ENCODE data around the gene ZNF581. TPM values are rescaled to one million over a fixed set of nuclear protein-coding genes. Genes with fewer than 3 reads are reported as not detected.

ZNF581 gene
- polyA plus RNA-seq, 3 donors = 25.1 to 31.6 (median 29.4) TPM

DNA sequence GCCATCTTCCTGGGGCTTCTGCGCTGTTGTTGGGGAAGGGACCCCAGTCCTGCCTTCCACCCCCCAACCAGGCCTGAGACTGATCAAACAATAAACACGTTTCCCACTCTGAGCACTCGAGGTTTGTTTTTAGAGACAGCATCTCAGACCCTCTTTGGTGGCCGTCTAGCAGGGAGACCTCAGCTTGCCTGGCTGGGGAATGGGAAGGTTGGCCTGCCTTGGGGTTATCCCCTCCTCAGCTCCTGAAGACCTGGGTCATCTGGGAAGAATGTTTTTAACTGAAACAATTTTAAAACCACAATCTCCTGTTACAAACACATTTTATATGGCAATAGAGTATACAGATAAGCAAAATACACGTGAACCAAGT lies 2.0 kb downstream of the ZNF581 start:
- intact Hi-C loops (cut with micrococcal nuclease) = no loop called here
- H3K4me3 Mint-ChIP-seq = no peak overlapping the region
- peaks cover 57% of the 10 kb centered on the region for H3K4me1 Mint-ChIP-seq
- no peak overlapping the region for H3K4me2 ChIP-seq (replicated peaks; ENCODE audit: extremely low read depth, low read length, poor library complexity, severe bottlenecking)
- TF ChIP-seq, protein P1, sequence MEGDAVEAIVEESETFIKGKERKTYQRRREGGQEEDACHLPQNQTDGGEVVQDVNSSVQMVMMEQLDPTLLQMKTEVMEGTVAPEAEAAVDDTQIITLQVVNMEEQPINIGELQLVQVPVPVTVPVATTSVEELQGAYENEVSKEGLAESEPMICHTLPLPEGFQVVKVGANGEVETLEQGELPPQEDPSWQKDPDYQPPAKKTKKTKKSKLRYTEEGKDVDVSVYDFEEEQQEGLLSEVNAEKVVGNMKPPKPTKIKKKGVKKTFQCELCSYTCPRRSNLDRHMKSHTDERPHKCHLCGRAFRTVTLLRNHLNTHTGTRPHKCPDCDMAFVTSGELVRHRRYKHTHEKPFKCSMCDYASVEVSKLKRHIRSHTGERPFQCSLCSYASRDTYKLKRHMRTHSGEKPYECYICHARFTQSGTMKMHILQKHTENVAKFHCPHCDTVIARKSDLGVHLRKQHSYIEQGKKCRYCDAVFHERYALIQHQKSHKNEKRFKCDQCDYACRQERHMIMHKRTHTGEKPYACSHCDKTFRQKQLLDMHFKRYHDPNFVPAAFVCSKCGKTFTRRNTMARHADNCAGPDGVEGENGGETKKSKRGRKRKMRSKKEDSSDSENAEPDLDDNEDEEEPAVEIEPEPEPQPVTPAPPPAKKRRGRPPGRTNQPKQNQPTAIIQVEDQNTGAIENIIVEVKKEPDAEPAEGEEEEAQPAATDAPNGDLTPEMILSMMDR (IDR thresholded peaks at IDR 0.05) = no peak
- peak overlapping the region in 2 of 7 donors; percentile 7 to 23 for H3K27ac Mint-ChIP-seq
- no peak overlapping the region for H3K9ac ChIP-seq (ENCODE audit: insufficient read depth, low read length, poor library complexity, severe bottlenecking)
- peaks cover 56 to 65% of the 10 kb centered on the region in 2 donors for H3K4me1 ChIP-seq (ENCODE audit: control insufficient read depth in 1 of 2, insufficient read depth in 2 of 2, low read length in 2 of 2)
- H3K36me3 Mint-ChIP-seq = peaks cover 10 to 25% of the 10 kb centered on the region in 2 donors
- 100% methylated on average over 2 of the region's 5 CpGs for WGBS (ENCODE audit: insufficient coverage)
- H4K20me1 ChIP-seq (ENCODE audit: insufficient read depth, low read length) = peaks cover 10% of the 10 kb centered on the region
- H3K9me3 ChIP-seq (replicated peaks in 1 of 2; ENCODE audit: control insufficient read depth in 1 of 2, insufficient read depth in 1 of 2, low read length in 2 of 2) = no peaks in the 10 kb centered on the region
- H3K27me3 Mint-ChIP-seq (ENCODE audit: low read depth in 3 of 3) = peaks cover 8 to 31% (median 19%) of the 10 kb centered on the region in 3 donors
- H2AFZ ChIP-seq (ENCODE audit: insufficient read depth, low read depth, low read length, poor library complexity, severe bottlenecking) = no peak overlapping the region
- DNase-seq = no peak
- H3K36me3 ChIP-seq (replicated peaks in 1 of 2; ENCODE audit: control insufficient read depth in 1 of 2, insufficient read depth in 2 of 2, low read length in 2 of 2) = peaks cover 11 to 13% of the 10 kb centered on the region in 2 donors
- H3K79me2 ChIP-seq (ENCODE audit: insufficient read depth, low read length) = peaks cover 31% of the 10 kb centered on the region
- H3K27ac ChIP-seq (ENCODE audit: low read depth in 1 of 2, low read length in 2 of 2) = no peak overlapping the region
- peaks cover 0 to 7% (median 3%) of the 10 kb centered on the region in 7 donors for H3K9me3 Mint-ChIP-seq
- H3K4me3 ChIP-seq (replicated peaks in 1 of 3; ENCODE audit: low read depth in 2 of 3, low read length in 3 of 3) = no peak overlapping the region
- peaks cover 0 to 5% of the 10 kb centered on the region in 2 donors for H3K27me3 ChIP-seq (ENCODE audit: control insufficient read depth in 2 of 2, insufficient read depth in 2 of 2, low read length in 2 of 2)

DNA sequence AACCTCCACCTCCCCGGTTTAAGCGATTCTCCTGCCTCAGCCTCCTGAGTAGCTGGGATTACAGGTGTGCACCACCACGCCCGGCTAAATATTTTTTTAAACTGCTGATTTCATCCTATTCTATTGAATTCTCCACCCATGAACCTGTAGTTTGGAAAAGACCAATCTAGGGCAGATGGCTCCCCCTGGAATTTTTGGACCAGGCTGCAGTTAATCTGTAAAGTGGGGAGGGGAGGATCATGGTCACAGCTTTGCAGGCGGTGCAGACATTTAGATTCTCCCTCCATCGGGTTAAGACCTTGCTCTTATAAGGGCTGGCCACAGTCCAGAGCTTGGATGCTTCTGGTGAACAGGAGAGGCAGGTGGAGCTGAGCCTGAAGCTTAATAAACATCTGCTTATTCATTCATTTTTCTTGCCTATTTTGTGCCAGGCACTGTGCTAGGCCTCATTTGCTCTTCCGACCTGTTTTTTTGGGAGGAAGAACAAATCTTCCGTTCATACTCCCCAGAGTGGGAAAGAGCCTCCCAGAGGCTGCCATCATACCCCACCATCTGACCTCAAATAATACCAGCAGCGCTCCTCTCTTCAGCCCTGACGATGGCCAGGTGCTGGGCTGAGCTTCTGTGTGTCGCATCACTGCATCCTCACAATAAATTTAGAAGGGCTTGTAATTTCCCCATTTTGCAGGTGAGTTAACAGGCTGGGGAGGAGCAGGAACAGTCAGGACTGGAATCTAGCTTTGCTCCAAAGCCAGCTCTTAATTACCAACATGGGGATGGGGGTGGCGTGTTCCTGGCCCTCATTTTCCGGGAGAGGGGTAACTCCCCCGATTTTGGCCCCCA lies 3.7 kb downstream of the ZNF581 start:
- TF ChIP-seq, protein P1 (IDR thresholded peaks at IDR 0.05) = no peak
- peaks cover 0 to 4% of the 10 kb centered on the region in 2 donors for H3K27me3 ChIP-seq (ENCODE audit: control insufficient read depth in 2 of 2, insufficient read depth in 2 of 2, low read length in 2 of 2)
- peaks cover 10 to 28% of the 10 kb centered on the region in 2 donors for H3K36me3 Mint-ChIP-seq
- peaks cover 28% of the 10 kb centered on the region for H3K79me2 ChIP-seq (ENCODE audit: insufficient read depth, low read length)
- H2AFZ ChIP-seq (ENCODE audit: insufficient read depth, low read depth, low read length, poor library complexity, severe bottlenecking) = peak overlapping the region; percentile 88
- peak overlapping the region; percentile 46 to 83 (median 61) for H3K4me3 ChIP-seq (replicated peaks in 1 of 3; ENCODE audit: low read depth in 2 of 3, low read length in 3 of 3)
- H3K27ac Mint-ChIP-seq = peak overlapping the region in 1 of 7 donors; percentile 23
- no peak overlapping the region for H3K27ac ChIP-seq (ENCODE audit: low read depth in 1 of 2, low read length in 2 of 2)
- peak overlapping the region; percentile 86 to 91 for H3K4me3 Mint-ChIP-seq
- H4K20me1 ChIP-seq (ENCODE audit: insufficient read depth, low read length) = peaks cover 10% of the 10 kb centered on the region
- intact Hi-C loops (cut with micrococcal nuclease) = no loop called here
- H3K27me3 Mint-ChIP-seq (ENCODE audit: low read depth in 3 of 3) = peaks cover 7 to 23% (median 15%) of the 10 kb centered on the region in 3 donors
- H3K9me3 Mint-ChIP-seq = peaks cover 0 to 6% (median under 1%) of the 10 kb centered on the region in 7 donors
- H3K9ac ChIP-seq (ENCODE audit: insufficient read depth, low read length, poor library complexity, severe bottlenecking) = peak overlapping the region; percentile 65
- peak overlapping the region; percentile 92 for H3K4me2 ChIP-seq (replicated peaks; ENCODE audit: extremely low read depth, low read length, poor library complexity, severe bottlenecking)
- no peak for DNase-seq
- 93% methylated on average over 3 of the region's 14 CpGs for WGBS (ENCODE audit: insufficient coverage)
- H3K4me1 ChIP-seq (ENCODE audit: control insufficient read depth in 1 of 2, insufficient read depth in 2 of 2, low read length in 2 of 2) = peaks cover 44 to 51% of the 10 kb centered on the region in 2 donors
- H3K9me3 ChIP-seq (replicated peaks in 1 of 2; ENCODE audit: control insufficient read depth in 1 of 2, insufficient read depth in 1 of 2, low read length in 2 of 2) = no peaks in the 10 kb centered on the region
- peaks cover 47% of the 10 kb centered on the region for H3K4me1 Mint-ChIP-seq
- peaks cover 11 to 13% of the 10 kb centered on the region in 2 donors for H3K36me3 ChIP-seq (replicated peaks in 1 of 2; ENCODE audit: control insufficient read depth in 1 of 2, insufficient read depth in 2 of 2, low read length in 2 of 2)

All from CD14-positive monocyte (primary cell).